GM12878 (cell line): ENCODE data around the gene RBM18.

ENCODE experiments used
- BCL11A ChIP-seq: IDR thresholded peaks from 2 replicates; pipeline ENCODE4 v1.6.1; 2011; ENCODE audit warnings: low read depth, low read length
- BHLHE40 ChIP-seq, 2 experiments: fragments of 450-650 bp in 1 of 2; IDR thresholded peaks; 2 replicates each; pipeline ENCODE4 v1.6.1; 2011 to 2017; ENCODE audit warnings: low read depth in 2 of 2, borderline replicate concordance in 1 of 2, improper control_type of control experiment in 1 of 2, low read length in 1 of 2, mild to moderate bottlenecking in 1 of 2
- CHD2 ChIP-seq: IDR thresholded peaks from 2 replicates; pipeline ENCODE4 v1.6.1; 2011; ENCODE audit warnings: low read depth, low read length, improper control_type of control experiment, borderline replicate concordance
- HCFC1 ChIP-seq: fragments of 150-350 bp; IDR thresholded peaks from 2 replicates; pipeline ENCODE4 v1.6.1; 2014; ENCODE audit warnings: low read length
- MYC ChIP-seq: IDR thresholded peaks from 2 replicates; pipeline ENCODE4 v1.6.1; 2011; ENCODE audit warnings: mild to moderate bottlenecking, low read length, moderate library complexity, inconsistent platforms; ENCODE audit not compliant: insufficient read depth, insufficient replicate concordance, insufficient read length, severe bottlenecking
- POLR2A ChIP-seq: IDR thresholded peaks from 2 replicates; pipeline ENCODE4 v1.6.1; 2011; ENCODE audit warnings: low read depth, mild to moderate bottlenecking, low read length
- POLR2AphosphoS5 ChIP-seq: IDR thresholded peaks from 2 replicates; pipeline ENCODE4 v1.6.1; 2011; ENCODE audit warnings: mild to moderate bottlenecking, low read length, inconsistent platforms
- SMAD1 ChIP-seq: fragments of 450-650 bp; IDR thresholded peaks from 2 replicates; pipeline ENCODE4 v1.6.1; 2018; ENCODE audit warnings: mild to moderate bottlenecking, low read depth; ENCODE audit not compliant: partially characterized antibody
- SRF ChIP-seq, 2 experiments: IDR thresholded peaks; 2 replicates each; pipeline ENCODE4 v1.6.1; 2011; ENCODE audit warnings: low read depth in 2 of 2, low read length in 2 of 2, mild to moderate bottlenecking in 1 of 2, moderate library complexity in 1 of 2
- TAF1 ChIP-seq: IDR thresholded peaks from 2 replicates; pipeline ENCODE4 v1.6.1; 2011; ENCODE audit warnings: mild to moderate bottlenecking, low read depth, low read length, borderline replicate concordance
- TF ChIP-seq, protein P1 (sequence below), 3 experiments: IDR thresholded peaks in 2 of 3; conservative IDR thresholded peaks in 1 of 3; 2 replicates each; pipeline ENCODE4 v1.5.1; 2011; ENCODE audit warnings: low read depth in 3 of 3, low read length in 3 of 3, mild to moderate bottlenecking in 3 of 3, control low read depth in 2 of 3, moderate library complexity in 2 of 3, inconsistent platforms in 1 of 3, mixed read lengths in 1 of 3; ENCODE audit not compliant: control insufficient read depth in 2 of 3, insufficient read depth in 1 of 3; ENCODE audit errors: extremely low read depth in 1 of 3
- TF ChIP-seq, protein P2 (sequence below): fragments of 450-650 bp; IDR thresholded peaks from 2 replicates; pipeline ENCODE4 v1.6.1; 2018; ENCODE audit warnings: mild to moderate bottlenecking, low read depth, moderate library complexity; ENCODE audit not compliant: partially characterized antibody

DNA sequence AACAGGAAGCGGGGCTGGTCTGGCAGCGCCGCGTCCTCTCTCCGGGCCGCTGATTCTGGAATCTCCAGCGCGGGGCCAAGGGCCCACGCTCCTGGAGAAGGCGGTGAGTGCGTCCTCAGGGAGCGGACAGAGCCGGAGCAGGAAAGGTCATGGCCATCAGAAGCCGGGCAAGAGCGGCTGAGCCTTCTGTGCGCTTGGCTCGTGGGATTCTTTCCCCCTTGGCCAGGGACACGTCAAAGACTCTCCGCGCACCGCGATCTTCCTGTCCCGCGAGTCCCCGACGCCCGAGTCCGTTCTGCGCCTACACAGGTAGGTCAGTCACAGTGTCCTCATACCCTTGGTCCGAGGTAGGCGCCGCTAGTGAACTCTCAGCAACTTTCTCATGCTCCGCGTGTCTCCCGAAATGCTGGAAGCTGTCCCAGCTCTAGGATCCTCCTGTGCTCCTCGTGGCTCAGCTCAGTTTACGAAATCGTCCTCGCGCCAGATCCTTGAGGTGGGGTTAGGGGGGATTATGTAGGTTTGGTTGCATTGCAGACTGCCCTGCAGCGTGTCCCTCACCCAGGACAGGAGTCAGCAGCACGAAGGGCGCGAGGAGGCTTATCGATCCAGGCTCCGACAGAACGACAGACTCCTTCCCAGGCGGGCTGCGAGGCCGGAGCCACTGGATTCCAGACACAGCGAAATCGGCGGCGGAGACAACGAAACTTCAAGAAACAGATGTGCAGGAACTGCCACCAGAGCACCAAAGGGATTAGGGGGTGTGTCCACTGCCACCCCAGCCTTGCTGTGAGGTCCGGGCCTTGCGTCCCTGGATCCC, 44.6 kb downstream of the RBM18 start:
- no peak for TF ChIP-seq CHD2
- TF ChIP-seq TAF1 = no peak
- TF ChIP-seq, protein P1, sequence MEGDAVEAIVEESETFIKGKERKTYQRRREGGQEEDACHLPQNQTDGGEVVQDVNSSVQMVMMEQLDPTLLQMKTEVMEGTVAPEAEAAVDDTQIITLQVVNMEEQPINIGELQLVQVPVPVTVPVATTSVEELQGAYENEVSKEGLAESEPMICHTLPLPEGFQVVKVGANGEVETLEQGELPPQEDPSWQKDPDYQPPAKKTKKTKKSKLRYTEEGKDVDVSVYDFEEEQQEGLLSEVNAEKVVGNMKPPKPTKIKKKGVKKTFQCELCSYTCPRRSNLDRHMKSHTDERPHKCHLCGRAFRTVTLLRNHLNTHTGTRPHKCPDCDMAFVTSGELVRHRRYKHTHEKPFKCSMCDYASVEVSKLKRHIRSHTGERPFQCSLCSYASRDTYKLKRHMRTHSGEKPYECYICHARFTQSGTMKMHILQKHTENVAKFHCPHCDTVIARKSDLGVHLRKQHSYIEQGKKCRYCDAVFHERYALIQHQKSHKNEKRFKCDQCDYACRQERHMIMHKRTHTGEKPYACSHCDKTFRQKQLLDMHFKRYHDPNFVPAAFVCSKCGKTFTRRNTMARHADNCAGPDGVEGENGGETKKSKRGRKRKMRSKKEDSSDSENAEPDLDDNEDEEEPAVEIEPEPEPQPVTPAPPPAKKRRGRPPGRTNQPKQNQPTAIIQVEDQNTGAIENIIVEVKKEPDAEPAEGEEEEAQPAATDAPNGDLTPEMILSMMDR (IDR thresholded peaks at IDR 0.05 in 2 of 3, conservative IDR thresholded peaks at IDR 0.05 in 1 of 3; ENCODE audit: control insufficient read depth in 2 of 3, extremely low read depth in 1 of 3, insufficient read depth in 1 of 3, low read depth in 3 of 3, low read length in 3 of 3) = no peak
- TF ChIP-seq POLR2A = no peak
- TF ChIP-seq BCL11A = no peak
- TF ChIP-seq, protein P2, sequence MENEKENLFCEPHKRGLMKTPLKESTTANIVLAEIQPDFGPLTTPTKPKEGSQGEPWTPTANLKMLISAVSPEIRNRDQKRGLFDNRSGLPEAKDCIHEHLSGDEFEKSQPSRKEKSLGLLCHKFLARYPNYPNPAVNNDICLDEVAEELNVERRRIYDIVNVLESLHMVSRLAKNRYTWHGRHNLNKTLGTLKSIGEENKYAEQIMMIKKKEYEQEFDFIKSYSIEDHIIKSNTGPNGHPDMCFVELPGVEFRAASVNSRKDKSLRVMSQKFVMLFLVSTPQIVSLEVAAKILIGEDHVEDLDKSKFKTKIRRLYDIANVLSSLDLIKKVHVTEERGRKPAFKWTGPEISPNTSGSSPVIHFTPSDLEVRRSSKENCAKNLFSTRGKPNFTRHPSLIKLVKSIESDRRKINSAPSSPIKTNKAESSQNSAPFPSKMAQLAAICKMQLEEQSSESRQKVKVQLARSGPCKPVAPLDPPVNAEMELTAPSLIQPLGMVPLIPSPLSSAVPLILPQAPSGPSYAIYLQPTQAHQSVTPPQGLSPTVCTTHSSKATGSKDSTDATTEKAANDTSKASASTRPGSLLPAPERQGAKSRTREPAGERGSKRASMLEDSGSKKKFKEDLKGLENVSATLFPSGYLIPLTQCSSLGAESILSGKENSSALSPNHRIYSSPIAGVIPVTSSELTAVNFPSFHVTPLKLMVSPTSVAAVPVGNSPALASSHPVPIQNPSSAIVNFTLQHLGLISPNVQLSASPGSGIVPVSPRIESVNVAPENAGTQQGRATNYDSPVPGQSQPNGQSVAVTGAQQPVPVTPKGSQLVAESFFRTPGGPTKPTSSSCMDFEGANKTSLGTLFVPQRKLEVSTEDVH = no peak
- no peak for TF ChIP-seq SMAD1
- TF ChIP-seq SRF (IDR thresholded peaks at IDR 0.05; ENCODE audit: low read depth in 2 of 2, low read length in 2 of 2) = no peak
- TF ChIP-seq BHLHE40 (IDR thresholded peaks at IDR 0.05; ENCODE audit: borderline replicate concordance in 1 of 2, low read depth in 2 of 2, low read length in 1 of 2) = no peak
- TF ChIP-seq POLR2AphosphoS5 = no peak
- no peak for TF ChIP-seq HCFC1
- no peak for TF ChIP-seq MYC
